ENCODE measurements around the gene APIP.

The APIP gene

GRCh38 chr11:34881900-34882299 is 34.3 kb downstream of the APIP start:
- no peaks in the 10 kb centered on the region for H3K4me1 ChIP-seq (ENCODE audit: control insufficient read depth, insufficient read depth, low read length)
- H3K9me3 ChIP-seq (ENCODE audit: control insufficient read depth, insufficient read depth, low read length), result no peaks in the 10 kb centered on the region
- no peak overlapping the region for H3K27ac ChIP-seq (ENCODE audit: low read depth, low read length)
- H3K9ac ChIP-seq (ENCODE audit: low read depth, low read length), result no peak overlapping the region
- H3K27me3 ChIP-seq (ENCODE audit: control insufficient read depth, insufficient read depth, low read length), result no peaks in the 10 kb centered on the region
- H3K4me3 ChIP-seq (ENCODE audit: low read depth, low read length), result no peak overlapping the region
- H3K36me3 ChIP-seq (ENCODE audit: control insufficient read depth, insufficient read depth, low read length), result peaks cover 14% of the 10 kb centered on the region

GRCh38 chr11:34877375-34877975 is 38.7 kb downstream of the APIP start:
- H3K4me1 ChIP-seq (ENCODE audit: control insufficient read depth, insufficient read depth, low read length), result no peaks in the 10 kb centered on the region
- no peaks in the 10 kb centered on the region; the same call in 1 of the 2 replicates for H3K9me3 ChIP-seq (ENCODE audit: control insufficient read depth, insufficient read depth, low read length)
- peaks cover 11% of the 10 kb centered on the region for H3K36me3 ChIP-seq (ENCODE audit: control insufficient read depth, insufficient read depth, low read length)
- H3K27me3 ChIP-seq (ENCODE audit: control insufficient read depth, insufficient read depth, low read length), result no peaks in the 10 kb centered on the region
- no peak overlapping the region for H3K27ac ChIP-seq (ENCODE audit: low read depth, low read length)
- no peak overlapping the region for H3K4me3 ChIP-seq (ENCODE audit: low read depth, low read length)
- no peak overlapping the region for H3K9ac ChIP-seq (ENCODE audit: low read depth, low read length)

GRCh38 chr11:34874202-34874601 is 42.0 kb downstream of the APIP start:
- Histone ChIP-seq H3K4me1 (ENCODE audit: control insufficient read depth, insufficient read depth, low read length) (no peaks in the 10 kb centered on the region), H3K4me3 (ENCODE audit: low read depth, low read length) (no peak overlapping the region), H3K27me3 (ENCODE audit: control insufficient read depth, insufficient read depth, low read length) (no peaks in the 10 kb centered on the region), H3K9me3 (ENCODE audit: control insufficient read depth, insufficient read depth, low read length) (no peaks in the 10 kb centered on the region; the same call in 1 of the 2 replicates), H3K36me3 (ENCODE audit: control insufficient read depth, insufficient read depth, low read length) (peaks cover 3% of the 10 kb centered on the region; the same call in 1 of the 2 replicates), H3K27ac (ENCODE audit: low read depth, low read length) (no peak overlapping the region), H3K9ac (ENCODE audit: low read depth, low read length) (no peak overlapping the region)

- H3K4me1 ChIP-seq (ENCODE audit: control insufficient read depth, insufficient read depth, low read length), result no peaks in the 10 kb centered on the region
- no peak overlapping the region for H3K27ac ChIP-seq (ENCODE audit: low read depth, low read length)
- no peaks in the 10 kb centered on the region for H3K27me3 ChIP-seq (ENCODE audit: control insufficient read depth, insufficient read depth, low read length)
- H3K36me3 ChIP-seq (ENCODE audit: control insufficient read depth, insufficient read depth, low read length), result no peaks in the 10 kb centered on the region
- no peak overlapping the region for H3K4me3 ChIP-seq (ENCODE audit: low read depth, low read length)
- H3K9ac ChIP-seq (ENCODE audit: low read depth, low read length), result no peak overlapping the region
- H3K9me3 ChIP-seq (ENCODE audit: control insufficient read depth, insufficient read depth, low read length), result no peaks in the 10 kb centered on the region; the same call in 1 of the 2 replicates
Observed at GRCh38 chr11:34870548-34871196, 45.5 kb downstream of the APIP start.

- Histone ChIP-seq H3K4me3 (ENCODE audit: low read depth, low read length) (no peak overlapping the region), H3K4me1 (ENCODE audit: control insufficient read depth, insufficient read depth, low read length) (no peaks in the 10 kb centered on the region), H3K27me3 (ENCODE audit: control insufficient read depth, insufficient read depth, low read length) (no peaks in the 10 kb centered on the region), H3K36me3 (ENCODE audit: control insufficient read depth, insufficient read depth, low read length) (no peaks in the 10 kb centered on the region), H3K9me3 (ENCODE audit: control insufficient read depth, insufficient read depth, low read length) (no peaks in the 10 kb centered on the region), H3K27ac (ENCODE audit: low read depth, low read length) (no peak overlapping the region), H3K9ac (ENCODE audit: low read depth, low read length) (no peak overlapping the region)
Observed at GRCh38 chr11:34869425-34869824, 46.8 kb downstream of the APIP start.

GRCh38 chr11:34866375-34866774 is 49.8 kb downstream of the APIP start:
- H3K27me3 ChIP-seq (ENCODE audit: control insufficient read depth, insufficient read depth, low read length), result no peaks in the 10 kb centered on the region
- no peaks in the 10 kb centered on the region for H3K4me1 ChIP-seq (ENCODE audit: control insufficient read depth, insufficient read depth, low read length)
- no peak overlapping the region for H3K4me3 ChIP-seq (ENCODE audit: low read depth, low read length)
- no peaks in the 10 kb centered on the region for H3K9me3 ChIP-seq (ENCODE audit: control insufficient read depth, insufficient read depth, low read length)
- no peak overlapping the region for H3K27ac ChIP-seq (ENCODE audit: low read depth, low read length)
- H3K36me3 ChIP-seq (ENCODE audit: control insufficient read depth, insufficient read depth, low read length), result no peaks in the 10 kb centered on the region
- no peak overlapping the region for H3K9ac ChIP-seq (ENCODE audit: low read depth, low read length)

- no peak overlapping the region for H3K4me3 ChIP-seq (ENCODE audit: low read depth, low read length)
- no peak overlapping the region for H3K27ac ChIP-seq (ENCODE audit: low read depth, low read length)
- no peaks in the 10 kb centered on the region for H3K27me3 ChIP-seq (ENCODE audit: control insufficient read depth, insufficient read depth, low read length)
- H3K4me1 ChIP-seq (ENCODE audit: control insufficient read depth, insufficient read depth, low read length), result no peaks in the 10 kb centered on the region
- no peak overlapping the region for H3K9ac ChIP-seq (ENCODE audit: low read depth, low read length)
- H3K36me3 ChIP-seq (ENCODE audit: control insufficient read depth, insufficient read depth, low read length), result no peaks in the 10 kb centered on the region
- no peaks in the 10 kb centered on the region for H3K9me3 ChIP-seq (ENCODE audit: control insufficient read depth, insufficient read depth, low read length)
Observed at GRCh38 chr11:34865261-34865660, 50.9 kb downstream of the APIP start.

GRCh38 chr11:34864424-34864823 is 51.8 kb downstream of the APIP start:
- no peaks in the 10 kb centered on the region for H3K36me3 ChIP-seq (ENCODE audit: control insufficient read depth, insufficient read depth, low read length)

GRCh38 chr11:34863048-34863447 is 53.1 kb downstream of the APIP start:
- Histone ChIP-seq H3K36me3 (ENCODE audit: control insufficient read depth, insufficient read depth, low read length) (no peaks in the 10 kb centered on the region), H3K27me3 (ENCODE audit: control insufficient read depth, insufficient read depth, low read length) (no peaks in the 10 kb centered on the region), H3K4me1 (ENCODE audit: control insufficient read depth, insufficient read depth, low read length) (no peaks in the 10 kb centered on the region), H3K27ac (ENCODE audit: low read depth, low read length) (no peak overlapping the region), H3K4me3 (ENCODE audit: low read depth, low read length) (no peak overlapping the region), H3K9me3 (ENCODE audit: control insufficient read depth, insufficient read depth, low read length) (no peaks in the 10 kb centered on the region), H3K9ac (ENCODE audit: low read depth, low read length) (no peak overlapping the region)

More at GRCh38 chr11:34864424-34864823, 51.8 kb downstream of the APIP start:
- Histone ChIP-seq H3K9me3 (ENCODE audit: control insufficient read depth, insufficient read depth, low read length) (no peaks in the 10 kb centered on the region), H3K27me3 (ENCODE audit: control insufficient read depth, insufficient read depth, low read length) (no peaks in the 10 kb centered on the region), H3K4me1 (ENCODE audit: control insufficient read depth, insufficient read depth, low read length) (no peaks in the 10 kb centered on the region), H3K27ac (ENCODE audit: low read depth, low read length) (no peak overlapping the region), H3K9ac (ENCODE audit: low read depth, low read length) (no peak overlapping the region), H3K4me3 (ENCODE audit: low read depth, low read length) (no peak overlapping the region)

GRCh38 chr11:34860518-34860917 is 55.7 kb downstream of the APIP start:
- Histone ChIP-seq H3K9ac (ENCODE audit: low read depth, low read length) (no peak overlapping the region), H3K4me3 (ENCODE audit: low read depth, low read length) (no peak overlapping the region), H3K36me3 (ENCODE audit: control insufficient read depth, insufficient read depth, low read length) (no peaks in the 10 kb centered on the region), H3K27ac (ENCODE audit: low read depth, low read length) (no peak overlapping the region), H3K9me3 (ENCODE audit: control insufficient read depth, insufficient read depth, low read length) (no peaks in the 10 kb centered on the region), H3K4me1 (ENCODE audit: control insufficient read depth, insufficient read depth, low read length) (no peaks in the 10 kb centered on the region), H3K27me3 (ENCODE audit: control insufficient read depth, insufficient read depth, low read length) (no peaks in the 10 kb centered on the region)

GRCh38 chr11:34860034-34860433 is 56.1 kb downstream of the APIP start:
- Histone ChIP-seq H3K27ac (ENCODE audit: low read depth, low read length) (no peak overlapping the region), H3K4me3 (ENCODE audit: low read depth, low read length) (no peak overlapping the region), H3K9me3 (ENCODE audit: control insufficient read depth, insufficient read depth, low read length) (no peaks in the 10 kb centered on the region), H3K9ac (ENCODE audit: low read depth, low read length) (no peak overlapping the region), H3K36me3 (ENCODE audit: control insufficient read depth, insufficient read depth, low read length) (no peaks in the 10 kb centered on the region), H3K4me1 (ENCODE audit: control insufficient read depth, insufficient read depth, low read length) (0 out of 2 replicates have a peak, but pooled peaks cover 2% of the 10 kb centered on the region), H3K27me3 (ENCODE audit: control insufficient read depth, insufficient read depth, low read length) (no peaks in the 10 kb centered on the region)
